ENCODE data around the gene SLMAP.

SLMAP gene

DNA sequence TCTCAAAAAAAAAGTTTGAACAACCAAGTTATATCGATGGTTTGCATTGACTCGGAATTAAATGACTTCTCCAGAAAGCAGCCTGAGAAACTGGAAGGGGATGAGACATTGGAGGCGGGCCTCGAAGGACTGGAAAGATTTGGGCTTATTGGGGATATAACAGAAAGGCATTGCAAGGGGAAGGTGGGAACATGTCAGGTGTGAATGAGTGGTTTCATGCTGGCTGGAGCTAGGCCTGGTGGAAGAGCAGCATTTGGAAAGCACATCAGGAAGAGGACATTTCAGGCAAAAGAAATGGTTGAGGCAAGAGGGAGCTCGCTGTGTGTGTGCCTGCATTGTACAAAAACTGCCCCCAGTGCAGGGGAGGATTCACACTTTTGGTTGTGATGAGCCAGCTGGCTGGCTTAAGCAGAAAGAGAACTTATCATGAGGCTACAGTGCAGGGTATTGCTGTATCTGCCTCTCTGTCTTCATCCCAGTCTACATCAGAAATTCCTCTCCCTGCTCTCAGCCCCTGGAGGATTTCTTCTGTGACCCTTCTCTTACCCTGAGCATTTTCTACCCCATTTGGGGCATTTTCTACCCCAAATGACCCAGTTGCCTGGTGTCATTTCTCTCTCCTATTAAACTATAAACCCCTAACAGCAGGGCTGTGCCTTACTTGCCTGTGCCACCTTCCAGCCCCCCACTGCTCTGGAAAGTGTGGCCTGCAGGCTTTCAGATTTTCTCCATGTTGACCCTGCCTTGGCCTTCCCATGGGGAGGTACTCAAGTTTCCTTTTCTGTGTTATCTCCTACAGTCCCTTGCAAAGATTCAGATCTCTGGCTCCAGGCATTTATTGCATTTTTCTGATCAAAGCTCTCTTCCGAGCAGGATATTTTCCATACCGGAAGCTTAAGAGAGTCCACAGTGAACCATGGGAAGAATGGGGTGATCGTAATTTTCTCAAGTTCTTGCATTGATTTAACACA, 187.7 kb downstream of the SLMAP start:
- no peak for DNase-seq (ENCODE audit: low read depth)

GRCh38 chr3:57946970-57947381, 190.9 kb downstream of the SLMAP start:
- no peak for DNase-seq (ENCODE audit: low read depth)

DNA sequence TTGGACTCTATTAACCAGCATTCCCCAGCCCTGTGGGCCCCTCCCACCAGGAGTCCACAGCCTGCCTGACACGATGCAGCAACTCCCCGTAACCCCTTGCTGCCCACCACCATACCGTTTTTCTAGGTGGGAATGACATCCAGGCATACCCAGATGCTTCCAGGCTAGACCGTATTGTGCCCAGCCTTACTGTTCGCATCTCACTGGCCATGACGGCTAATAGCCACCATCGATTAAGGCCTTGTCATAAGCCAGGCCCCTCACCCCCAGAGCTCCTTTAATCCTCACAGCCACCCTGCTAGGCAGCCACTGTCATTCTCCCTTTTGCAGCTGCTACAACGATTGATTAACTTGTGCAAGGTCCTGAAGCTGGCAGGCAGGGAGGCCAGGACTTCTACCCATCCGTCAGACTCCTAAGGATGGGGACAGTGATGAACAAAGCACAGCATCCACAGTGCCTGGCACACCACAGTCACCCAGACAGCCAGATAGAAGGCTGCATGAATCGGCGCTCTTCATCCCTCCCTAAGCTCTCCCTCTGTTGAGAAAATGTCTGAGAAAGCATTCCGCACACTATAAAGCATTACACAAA, 192.1 kb downstream of the SLMAP start:
- no peak for DNase-seq (ENCODE audit: low read depth)

- DNase-seq (ENCODE audit: low read depth), result no peak
Measured at GRCh38 chr3:57948781-57949242, 192.7 kb downstream of the SLMAP start.

GRCh38 chr3:57949344-57949743, 193.2 kb downstream of the SLMAP start:
- DNase-seq (ENCODE audit: low read depth), result no peak

GRCh38 chr3:57949785-57950615, 193.9 kb downstream of the SLMAP start:
- DNase-seq (ENCODE audit: low read depth), result no peak

GRCh38 chr3:57951066-57951882, 195.2 kb downstream of the SLMAP start:
- DNase-seq (ENCODE audit: low read depth), result peak; percentile 67

GRCh38 chr3:57952208-57952631, 196.1 kb downstream of the SLMAP start:
- no peak for DNase-seq (ENCODE audit: low read depth)

DNA sequence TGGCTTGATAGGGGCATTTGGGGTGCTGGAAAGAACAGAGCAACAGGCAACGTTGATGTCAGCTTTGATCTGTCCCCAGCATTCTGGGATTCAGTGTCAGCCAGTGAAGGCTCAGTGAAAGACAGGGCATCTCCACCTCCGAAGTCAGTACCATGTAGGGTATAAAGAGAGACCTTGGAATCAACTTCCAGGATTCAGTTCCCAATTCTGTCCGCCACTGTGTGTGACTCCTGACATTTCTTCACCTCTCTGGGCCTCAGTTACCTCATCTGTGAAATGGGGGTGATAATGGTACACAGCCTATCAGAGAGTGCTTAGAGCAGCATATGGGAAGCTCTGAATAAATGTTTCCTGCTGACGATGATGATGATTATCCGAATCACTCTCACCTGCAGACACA, 196.5 kb downstream of the SLMAP start:
- DNase-seq (ENCODE audit: low read depth), result no peak

- no peak for DNase-seq (ENCODE audit: low read depth)
Measured at GRCh38 chr3:57953576-57953975, 197.5 kb downstream of the SLMAP start.

DNA sequence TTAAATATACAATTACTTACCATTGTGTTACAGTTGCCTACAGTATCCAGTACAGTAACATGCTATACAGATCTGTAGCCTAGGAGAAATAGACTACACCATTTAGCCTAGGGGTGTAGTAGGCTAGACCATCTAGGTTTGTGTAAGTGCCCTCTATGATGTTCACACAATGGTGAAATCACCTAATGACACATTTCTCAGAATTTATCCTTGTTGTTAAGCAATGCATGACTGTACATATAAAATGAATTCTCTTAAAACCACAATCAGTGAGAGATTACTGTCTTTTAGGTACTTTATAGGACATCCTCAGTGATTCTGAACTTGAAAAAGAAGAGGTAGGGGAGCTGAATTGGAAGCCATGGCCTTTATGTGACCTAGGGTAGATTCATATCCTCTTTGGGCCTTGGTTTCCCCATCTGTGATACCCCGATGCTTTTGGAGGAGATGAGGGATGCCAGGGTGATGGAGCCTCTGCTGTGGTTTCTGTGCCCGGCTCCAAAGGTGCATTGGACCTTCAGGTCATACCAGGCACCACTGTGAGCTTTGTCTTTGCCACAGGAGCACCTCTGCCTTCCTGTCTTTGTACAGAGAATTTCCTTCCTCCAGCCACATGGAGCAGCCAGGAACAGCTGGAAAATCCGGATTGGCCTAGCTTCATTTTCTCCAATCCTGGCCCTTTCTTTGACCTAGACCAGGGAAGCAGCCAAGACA, 200.2 kb downstream of the SLMAP start:
- DNase-seq (ENCODE audit: low read depth), result peak; percentile 86

DNA sequence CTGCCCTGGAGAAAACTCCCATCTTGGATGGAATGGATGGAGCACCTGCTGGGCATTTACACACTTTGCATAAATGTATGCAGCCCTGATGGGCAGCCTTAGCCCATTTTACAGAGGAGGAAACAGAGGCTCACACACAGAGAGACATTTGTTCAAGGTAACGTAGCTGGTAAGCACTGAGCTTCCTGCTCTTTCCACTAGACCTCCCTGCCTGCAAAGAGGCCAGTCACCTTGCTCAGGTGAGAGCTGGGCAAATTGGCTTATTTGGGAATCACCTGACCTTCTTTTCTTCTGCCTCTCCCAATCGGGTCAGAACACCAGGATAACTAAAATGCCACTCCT, 200.7 kb downstream of the SLMAP start:
- no peak for DNase-seq (ENCODE audit: low read depth)

DNA sequence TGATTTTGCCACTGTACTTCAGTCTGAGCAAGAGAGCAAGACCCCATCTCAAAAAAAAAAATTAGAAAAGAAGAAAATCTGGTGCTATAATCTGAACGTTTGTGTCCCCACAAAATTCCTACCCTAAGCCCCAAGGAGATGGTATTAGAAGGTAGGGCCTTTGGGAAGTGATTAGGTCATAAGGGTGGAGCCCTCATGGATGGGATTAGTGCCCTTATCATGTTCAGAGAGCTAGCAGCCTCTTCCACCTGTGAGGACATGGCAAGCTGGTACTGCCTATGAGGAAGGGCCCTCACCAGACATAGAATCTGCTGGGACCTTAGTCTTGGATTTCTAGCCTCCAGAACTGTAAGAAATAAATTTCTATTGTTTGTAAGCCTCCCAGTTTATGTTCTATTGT, 201.7 kb downstream of the SLMAP start:
- DNase-seq (ENCODE audit: low read depth), result no peak

DNA sequence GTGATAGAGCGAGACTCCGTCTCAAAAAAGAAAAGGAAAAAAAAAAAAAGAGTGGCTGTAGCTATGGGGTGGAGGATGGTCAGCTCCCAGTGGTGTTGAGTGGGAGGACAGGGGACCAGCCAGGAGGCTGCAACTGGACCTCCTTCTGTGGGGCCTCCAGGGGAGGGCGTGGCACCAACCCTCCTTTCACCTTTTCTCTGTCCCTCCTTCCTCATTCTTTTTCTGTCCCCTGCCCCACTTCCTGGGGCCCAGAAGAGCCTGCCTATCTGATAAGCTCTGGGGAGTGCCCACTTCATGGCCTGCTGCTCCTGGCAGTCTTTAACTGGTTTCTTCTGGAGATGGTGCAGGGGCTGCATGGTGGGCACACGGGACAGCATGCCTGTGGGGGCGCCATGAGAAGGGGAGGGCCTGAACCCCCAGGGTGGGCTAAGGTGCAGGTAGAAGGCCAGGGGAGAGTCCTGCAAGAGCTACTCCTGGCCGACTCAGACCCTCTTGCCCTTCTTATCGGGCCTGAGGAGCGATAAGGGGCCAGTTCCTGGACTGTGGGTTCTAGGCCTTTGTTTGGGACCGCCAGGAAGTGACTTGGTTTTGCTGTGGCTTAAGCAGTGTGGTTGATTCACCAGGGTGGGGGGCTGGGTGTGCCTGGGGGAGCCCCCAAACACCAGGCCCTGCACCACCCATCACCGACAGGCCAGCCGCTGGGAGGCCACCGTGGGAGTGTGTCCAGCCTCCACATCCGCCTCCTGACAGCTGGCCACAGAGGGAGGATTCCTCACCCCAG, 202.7 kb downstream of the SLMAP start:
- DNase-seq (ENCODE audit: low read depth), result no peak

GRCh38 chr3:57959423-57960173, 203.5 kb downstream of the SLMAP start:
- DNase-seq (ENCODE audit: low read depth), result no peak

GRCh38 chr3:57960174-57960505, 204.0 kb downstream of the SLMAP start:
- DNase-seq (ENCODE audit: low read depth), result no peak

DNA sequence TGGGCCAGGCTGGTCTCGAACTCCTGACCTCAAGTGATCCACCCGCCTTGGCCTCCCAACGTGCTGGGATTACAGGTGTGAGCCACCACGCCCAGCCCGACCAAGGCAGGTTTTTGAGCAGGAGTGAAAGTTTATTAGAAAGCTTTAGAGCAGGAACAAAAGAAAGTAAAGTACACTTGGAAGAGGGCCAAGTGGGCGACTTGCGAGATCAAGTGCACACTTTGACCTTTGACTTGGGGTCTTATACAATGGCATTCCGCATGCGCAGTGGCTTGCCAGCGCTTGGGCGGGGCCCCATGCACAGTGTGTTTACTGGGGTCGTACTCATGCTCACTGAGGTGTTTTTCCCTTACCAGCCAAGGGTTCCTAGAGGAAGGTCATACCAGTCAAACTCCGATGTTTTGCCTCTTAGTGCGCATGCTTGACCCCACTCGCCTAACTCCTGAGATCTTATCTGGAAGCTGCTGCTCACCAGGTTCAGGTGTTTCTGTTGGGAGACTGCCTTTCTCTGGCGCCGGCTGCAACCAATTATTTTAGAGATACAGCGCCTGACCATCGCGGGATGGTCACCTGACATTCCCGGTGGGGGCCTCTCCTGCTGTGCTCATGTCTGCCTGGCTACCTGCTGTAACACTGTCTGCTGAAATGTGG, 205.2 kb downstream of the SLMAP start:
- DNase-seq (ENCODE audit: low read depth), result no peak

DNA sequence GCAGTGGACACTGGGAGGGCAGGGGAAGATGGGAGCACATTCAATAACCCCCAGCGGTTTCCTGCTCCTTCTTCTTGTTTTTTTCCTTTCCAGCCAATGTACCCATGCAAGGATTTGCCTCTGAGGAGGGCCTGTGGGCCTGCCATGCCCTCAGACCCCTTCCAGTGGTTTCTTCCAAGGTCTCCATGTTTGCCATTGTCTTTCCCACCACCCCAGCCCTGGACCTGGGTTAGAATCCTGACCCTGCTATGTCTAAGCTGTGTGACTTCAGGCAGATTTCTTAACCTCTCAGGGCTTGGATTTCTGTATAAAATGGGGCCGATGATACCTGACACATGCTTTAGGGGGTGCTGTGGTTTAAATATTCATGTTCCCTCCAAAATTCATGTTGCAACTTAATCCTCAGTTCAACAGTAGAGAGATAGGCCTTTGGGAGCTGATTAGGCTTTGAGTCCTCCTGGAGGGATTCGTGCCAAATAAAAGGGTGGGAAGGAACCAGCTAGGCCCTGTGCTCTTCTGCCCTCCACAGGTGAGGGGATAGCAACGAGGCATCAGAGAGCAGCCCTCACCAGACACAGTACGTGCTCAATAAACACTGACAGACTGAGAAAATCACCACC, 205.8 kb downstream of the SLMAP start:
- DNase-seq (ENCODE audit: low read depth), result no peak

- DNase-seq (ENCODE audit: low read depth), result no peak
Measured at GRCh38 chr3:57962448-57962834, 206.3 kb downstream of the SLMAP start.

Measured in HS-5 (cell line).